Measurements from ENCODE around the gene RBMS3. TPM values are rescaled to one million over a fixed set of nuclear protein-coding genes. Genes with fewer than 3 reads are reported as not detected.
"Not testable (repeated sequence)": the region's sequence is repeated elsewhere in the genome, so short reads cannot be mapped to it uniquely, and the experiment has no call there.

RBMS3 gene
- total and polyA plus RNA-seq, 4 donors = 29.1 to 86.7 (median 58.1) TPM

DNA sequence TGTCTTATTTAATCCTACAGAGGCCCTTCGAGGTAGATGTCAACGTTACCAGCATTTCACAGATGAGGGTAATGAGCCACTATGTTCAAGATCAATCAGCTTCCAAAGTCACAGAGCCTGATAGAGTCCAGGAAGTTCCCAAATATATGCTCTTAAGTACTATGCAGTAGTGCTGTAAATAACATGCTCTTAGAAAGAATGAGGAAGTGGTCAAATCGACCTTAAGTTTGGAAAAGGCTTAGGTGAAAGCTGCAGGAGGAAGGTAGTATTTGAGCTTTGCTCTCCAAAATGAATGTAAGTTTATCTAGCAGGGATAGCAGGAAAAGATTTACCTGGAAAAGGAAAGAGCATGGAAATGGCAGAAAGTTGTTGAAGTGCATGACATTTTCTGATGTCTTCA is 234.0 kb downstream of the RBMS3 start:
- H3K27me3 ChIP-seq (ENCODE audit: control insufficient read depth, insufficient read depth, low read length) = no peaks in the 10 kb centered on the region
- H3K4me3 ChIP-seq (ENCODE audit: low read depth, low read length) = no peak overlapping the region
- 71% methylated on average over 1 of the region's 3 CpGs for WGBS (ENCODE audit: insufficient coverage)
- no peaks in the 10 kb centered on the region for H3K36me3 ChIP-seq (ENCODE audit: control insufficient read depth, insufficient read depth, low read length)
- H3K9me3 ChIP-seq (ENCODE audit: control insufficient read depth, insufficient read depth, low read length) = no peaks in the 10 kb centered on the region
- H3K27ac ChIP-seq (ENCODE audit: low read depth, low read length) = no peak overlapping the region
- DNase-seq (ENCODE audit: low read depth in 4 of 6, low spot score in 6 of 6) = no peak
- H3K4me1 ChIP-seq (ENCODE audit: control insufficient read depth, insufficient read depth, low read length) = no peaks in the 10 kb centered on the region

DNA sequence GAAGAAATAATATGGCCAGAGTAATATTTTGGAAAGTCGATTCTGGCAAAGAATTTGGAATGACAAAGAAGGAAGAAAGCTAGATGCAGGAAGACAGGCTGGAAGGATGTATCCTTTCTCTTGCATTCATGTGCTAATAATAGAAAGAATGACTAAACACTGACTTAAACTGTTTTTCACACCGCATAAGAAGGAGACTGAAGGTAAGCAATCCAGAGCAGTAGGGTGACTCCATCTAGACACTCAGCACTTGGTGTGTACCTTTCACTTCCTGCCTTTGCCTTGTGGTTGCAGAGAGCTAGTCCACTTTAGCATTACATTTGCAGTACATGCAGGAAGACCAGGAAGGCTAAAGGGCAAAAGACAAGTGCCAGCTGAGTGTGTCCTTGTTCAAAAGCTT is 234.6 kb downstream of the RBMS3 start:
- H3K4me1 ChIP-seq (ENCODE audit: control insufficient read depth, insufficient read depth, low read length) = no peaks in the 10 kb centered on the region
- H3K36me3 ChIP-seq (ENCODE audit: control insufficient read depth, insufficient read depth, low read length) = no peaks in the 10 kb centered on the region
- no peak overlapping the region for H3K27ac ChIP-seq (ENCODE audit: low read depth, low read length)
- DNase-seq (ENCODE audit: low read depth in 4 of 6, low spot score in 6 of 6) = no peak
- H3K9me3 ChIP-seq (ENCODE audit: control insufficient read depth, insufficient read depth, low read length) = no peaks in the 10 kb centered on the region
- 63% methylated on average over 1 of the region's 2 CpGs for WGBS (ENCODE audit: insufficient coverage)
- H3K27me3 ChIP-seq (ENCODE audit: control insufficient read depth, insufficient read depth, low read length) = no peaks in the 10 kb centered on the region
- H3K4me3 ChIP-seq (ENCODE audit: low read depth, low read length) = no peak overlapping the region

DNA sequence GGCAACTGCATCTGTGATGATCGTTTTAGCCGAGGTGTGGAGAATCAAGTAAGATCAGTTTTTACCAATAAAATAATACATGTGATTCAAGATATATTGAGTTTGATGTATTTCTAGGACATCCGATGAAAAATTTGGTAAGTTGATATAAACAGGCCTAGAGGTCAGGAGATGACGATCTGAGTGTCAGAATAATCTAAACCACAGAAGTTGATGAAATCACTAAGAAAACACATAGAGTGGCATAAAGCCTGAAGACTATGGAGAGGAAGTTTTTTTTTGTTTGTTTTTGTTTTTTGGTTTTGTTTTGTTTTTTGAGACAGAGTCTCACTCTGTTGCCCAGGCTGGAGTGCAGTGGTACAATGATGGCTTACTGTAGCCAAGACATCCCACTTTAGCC is 235.3 kb downstream of the RBMS3 start:
- no peak for DNase-seq (ENCODE audit: low read depth in 4 of 6, low spot score in 6 of 6)
- Histone ChIP-seq H3K27ac (ENCODE audit: low read depth, low read length) (no peak overlapping the region), H3K9me3 (ENCODE audit: control insufficient read depth, insufficient read depth, low read length) (no peaks in the 10 kb centered on the region), H3K4me3 (ENCODE audit: low read depth, low read length) (no peak overlapping the region), H3K27me3 (ENCODE audit: control insufficient read depth, insufficient read depth, low read length) (no peaks in the 10 kb centered on the region), H3K4me1 (ENCODE audit: control insufficient read depth, insufficient read depth, low read length) (no peaks in the 10 kb centered on the region), H3K36me3 (ENCODE audit: control insufficient read depth, insufficient read depth, low read length) (no peaks in the 10 kb centered on the region)
- WGBS (ENCODE audit: insufficient coverage) = no CpG with 5 or more reads among the region's 4 CpGs

DNA sequence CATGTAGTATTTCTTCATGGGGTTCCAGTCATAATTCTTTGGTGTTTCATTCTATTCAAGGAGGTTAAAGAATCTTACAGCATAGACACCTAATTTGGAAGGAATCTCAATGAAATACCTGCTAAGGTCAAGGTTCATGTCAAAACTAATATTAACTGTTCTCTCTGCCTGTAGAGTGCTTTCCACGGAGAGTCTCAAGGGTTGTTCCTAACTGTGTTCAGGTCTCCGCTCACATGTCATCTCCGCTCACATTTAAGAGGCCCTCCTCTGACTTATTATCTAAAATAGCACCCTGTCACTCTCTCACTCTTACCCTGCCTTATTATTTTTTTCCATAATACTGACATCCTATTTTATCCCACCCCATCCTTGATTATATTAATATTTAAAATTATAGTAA is 239.9 kb downstream of the RBMS3 start:
- WGBS (ENCODE audit: insufficient coverage) = 81% methylated on average over 3 of the region's 3 CpGs
- no peak overlapping the region for H3K27ac ChIP-seq (ENCODE audit: low read depth, low read length)
- no peak overlapping the region for H3K4me3 ChIP-seq (ENCODE audit: low read depth, low read length)
- H3K4me1 ChIP-seq (ENCODE audit: control insufficient read depth, insufficient read depth, low read length) = no peaks in the 10 kb centered on the region
- no peaks in the 10 kb centered on the region for H3K9me3 ChIP-seq (ENCODE audit: control insufficient read depth, insufficient read depth, low read length)
- no peaks in the 10 kb centered on the region for H3K36me3 ChIP-seq (ENCODE audit: control insufficient read depth, insufficient read depth, low read length)
- DNase-seq (ENCODE audit: low read depth in 4 of 6, low spot score in 6 of 6) = no peak
- H3K27me3 ChIP-seq (ENCODE audit: control insufficient read depth, insufficient read depth, low read length) = no peaks in the 10 kb centered on the region

DNA sequence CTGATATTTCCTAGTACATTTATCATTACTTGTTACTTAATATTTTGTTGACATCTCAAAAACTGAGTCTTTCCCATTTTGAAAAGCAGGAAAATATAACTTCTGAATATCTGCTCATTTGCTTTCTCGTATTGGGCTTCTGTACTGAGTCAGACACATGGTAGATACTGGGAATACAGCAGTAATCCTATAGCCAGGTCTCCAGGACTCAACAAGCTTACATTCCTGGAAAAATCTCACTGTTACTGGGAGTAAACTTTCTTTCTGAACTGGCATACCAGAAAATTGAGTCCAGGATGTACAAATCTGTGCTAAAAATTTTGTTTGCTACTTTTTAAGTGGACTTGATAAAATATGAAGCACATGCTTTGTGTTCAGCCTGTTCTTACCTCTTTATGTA is 240.4 kb downstream of the RBMS3 start:
- Histone ChIP-seq H3K36me3 (ENCODE audit: control insufficient read depth, insufficient read depth, low read length) (no peaks in the 10 kb centered on the region), H3K4me1 (ENCODE audit: control insufficient read depth, insufficient read depth, low read length) (no peaks in the 10 kb centered on the region), H3K9me3 (ENCODE audit: control insufficient read depth, insufficient read depth, low read length) (no peaks in the 10 kb centered on the region), H3K27ac (ENCODE audit: low read depth, low read length) (no peak overlapping the region), H3K27me3 (ENCODE audit: control insufficient read depth, insufficient read depth, low read length) (no peaks in the 10 kb centered on the region), H3K4me3 (ENCODE audit: low read depth, low read length) (no peak overlapping the region)
- WGBS (ENCODE audit: insufficient coverage) = no CpG with 5 or more reads among the region's 1 CpG
- DNase-seq (ENCODE audit: low read depth in 4 of 6, low spot score in 6 of 6) = no peak

DNA sequence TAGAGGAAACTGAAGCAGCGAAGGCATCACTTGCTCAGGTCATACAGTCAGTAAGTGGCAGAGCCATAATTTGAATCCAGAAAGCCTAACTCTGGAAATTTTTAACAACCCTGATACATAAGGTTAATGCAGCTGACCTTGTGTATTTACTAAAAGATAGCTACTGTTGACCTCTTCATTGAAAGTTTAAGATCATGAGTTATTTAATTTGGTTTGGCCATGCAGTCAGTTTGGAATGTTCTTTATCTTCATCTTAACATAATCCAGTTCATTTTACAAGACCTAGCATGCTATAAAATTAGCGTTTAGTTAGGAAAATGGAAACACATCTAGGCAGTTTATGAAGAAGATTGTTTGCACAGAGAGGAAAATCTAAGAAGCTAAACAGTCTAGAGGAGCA is 240.9 kb downstream of the RBMS3 start:
- DNase-seq (ENCODE audit: low read depth in 4 of 6, low spot score in 6 of 6) = no peak
- Histone ChIP-seq H3K27me3 (ENCODE audit: control insufficient read depth, insufficient read depth, low read length) (no peaks in the 10 kb centered on the region), H3K9me3 (ENCODE audit: control insufficient read depth, insufficient read depth, low read length) (no peaks in the 10 kb centered on the region), H3K4me3 (ENCODE audit: low read depth, low read length) (no peak overlapping the region), H3K36me3 (ENCODE audit: control insufficient read depth, insufficient read depth, low read length) (no peaks in the 10 kb centered on the region), H3K27ac (ENCODE audit: low read depth, low read length) (no peak overlapping the region), H3K4me1 (ENCODE audit: control insufficient read depth, insufficient read depth, low read length) (no peaks in the 10 kb centered on the region)
- whole genome bisulfite sequencing (ENCODE audit: insufficient coverage) = 92% methylated on average over 2 of the region's 2 CpGs

DNA sequence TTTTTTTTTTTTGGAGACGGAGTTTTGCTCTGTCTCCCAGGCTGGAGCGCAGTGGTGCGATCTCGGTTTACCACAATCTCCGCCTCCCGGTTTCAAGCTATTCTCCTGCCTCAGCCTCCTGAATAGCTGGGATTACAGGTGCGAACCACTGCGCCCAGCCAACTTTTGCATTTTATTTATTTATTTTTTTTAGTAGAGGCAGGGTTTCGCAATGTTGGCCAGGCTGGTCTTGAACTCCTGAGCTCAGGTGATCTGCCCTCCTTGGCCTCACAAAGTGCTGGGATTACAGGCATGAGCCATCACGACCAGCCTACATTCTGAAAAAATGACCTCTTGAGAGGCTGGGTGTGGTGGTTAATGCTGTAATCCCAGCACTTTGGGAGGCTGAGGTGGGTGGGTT is 243.6 kb downstream of the RBMS3 start:
- peak overlapping the region; percentile 81 for H3K27ac ChIP-seq (ENCODE audit: low read depth, low read length)
- not testable (repeated sequence) for H3K4me3 ChIP-seq (ENCODE audit: low read depth, low read length); H3K4me1 ChIP-seq (ENCODE audit: control insufficient read depth, insufficient read depth, low read length); H3K36me3 ChIP-seq (ENCODE audit: control insufficient read depth, insufficient read depth, low read length); DNase-seq (ENCODE audit: low read depth in 4 of 6, low spot score in 6 of 6); H3K9me3 ChIP-seq (ENCODE audit: control insufficient read depth, insufficient read depth, low read length); H3K27me3 ChIP-seq (ENCODE audit: control insufficient read depth, insufficient read depth, low read length)
- 100% methylated on average over 2 of the region's 10 CpGs for WGBS (ENCODE audit: insufficient coverage)

DNA sequence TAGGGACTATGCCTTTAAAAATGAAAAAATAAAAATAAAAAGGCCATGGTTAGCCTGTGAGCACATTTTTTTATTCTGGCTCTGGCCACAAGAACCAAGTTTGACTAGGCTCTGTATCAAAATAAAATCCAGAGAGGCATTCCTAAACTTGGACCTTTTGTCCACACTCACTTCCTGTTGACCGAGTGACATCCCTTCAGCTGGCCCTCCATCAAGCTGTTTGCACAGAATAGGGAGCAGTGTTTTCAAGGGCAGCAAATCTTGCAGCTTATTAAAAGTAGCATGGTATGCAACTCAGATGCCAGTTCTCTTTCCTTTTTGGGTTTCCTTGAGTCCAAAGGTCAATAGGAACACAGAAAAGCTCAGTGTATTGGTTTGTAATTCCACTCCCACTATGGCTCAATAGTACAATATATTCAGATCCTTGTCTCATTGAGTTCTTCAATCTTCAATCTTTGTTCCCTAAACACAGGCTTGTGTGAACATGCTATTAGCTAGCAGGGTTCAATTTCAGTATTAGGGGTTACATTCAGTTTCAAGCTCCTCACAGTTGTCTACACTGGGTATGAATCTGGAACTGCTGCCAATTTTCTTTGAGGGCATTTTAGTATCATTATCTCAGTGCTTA is 244.5 kb downstream of the RBMS3 start:
- Histone ChIP-seq H3K4me1 (ENCODE audit: control insufficient read depth, insufficient read depth, low read length) (no peaks in the 10 kb centered on the region), H3K27ac (ENCODE audit: low read depth, low read length) (peak overlapping the region; percentile 81)
- WGBS (ENCODE audit: insufficient coverage) = 29% methylated on average over 1 of the region's 1 CpG

DNA sequence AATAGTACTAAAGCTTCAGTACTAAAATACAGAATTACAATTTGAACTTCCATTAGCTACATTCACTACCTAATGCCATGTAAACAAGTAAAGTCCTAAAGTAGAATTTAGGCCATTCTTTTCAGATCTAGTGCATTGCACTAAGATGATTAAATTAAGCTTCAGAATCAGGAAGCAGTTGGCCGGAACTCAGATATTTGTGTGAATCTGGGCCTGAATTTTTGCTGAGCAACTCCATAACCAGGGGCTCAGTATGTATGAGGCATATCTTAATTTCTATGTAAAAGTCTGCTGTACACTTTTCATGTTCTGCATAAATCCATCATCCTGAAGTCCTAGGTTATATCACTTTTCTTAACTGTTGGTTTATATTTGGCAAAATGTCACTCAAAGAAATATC is 246.4 kb downstream of the RBMS3 start:
- H3K9me3 ChIP-seq (ENCODE audit: control insufficient read depth, insufficient read depth, low read length) = no peaks in the 10 kb centered on the region
- H3K27me3 ChIP-seq (ENCODE audit: control insufficient read depth, insufficient read depth, low read length) = no peaks in the 10 kb centered on the region
- no peaks in the 10 kb centered on the region for H3K4me1 ChIP-seq (ENCODE audit: control insufficient read depth, insufficient read depth, low read length)
- no peak for DNase-seq (ENCODE audit: low read depth in 4 of 6, low spot score in 6 of 6)
- no peaks in the 10 kb centered on the region for H3K36me3 ChIP-seq (ENCODE audit: control insufficient read depth, insufficient read depth, low read length)
- H3K27ac ChIP-seq (ENCODE audit: low read depth, low read length) = no peak overlapping the region
- WGBS (ENCODE audit: insufficient coverage) = 100% methylated on average over 1 of the region's 1 CpG
- no peak overlapping the region for H3K4me3 ChIP-seq (ENCODE audit: low read depth, low read length)

More for the DNA sequence above, 244.5 kb downstream of the RBMS3 start:
- no peaks in the 10 kb centered on the region for H3K36me3 ChIP-seq (ENCODE audit: control insufficient read depth, insufficient read depth, low read length)
- H3K9me3 ChIP-seq (ENCODE audit: control insufficient read depth, insufficient read depth, low read length) = no peaks in the 10 kb centered on the region
- no peaks in the 10 kb centered on the region for H3K27me3 ChIP-seq (ENCODE audit: control insufficient read depth, insufficient read depth, low read length)
- DNase-seq (ENCODE audit: low read depth in 4 of 6, low spot score in 6 of 6) = peak in 2 of 6 donors; percentile 17 to 67
- H3K4me3 ChIP-seq (ENCODE audit: low read depth, low read length) = no peak overlapping the region

DNA sequence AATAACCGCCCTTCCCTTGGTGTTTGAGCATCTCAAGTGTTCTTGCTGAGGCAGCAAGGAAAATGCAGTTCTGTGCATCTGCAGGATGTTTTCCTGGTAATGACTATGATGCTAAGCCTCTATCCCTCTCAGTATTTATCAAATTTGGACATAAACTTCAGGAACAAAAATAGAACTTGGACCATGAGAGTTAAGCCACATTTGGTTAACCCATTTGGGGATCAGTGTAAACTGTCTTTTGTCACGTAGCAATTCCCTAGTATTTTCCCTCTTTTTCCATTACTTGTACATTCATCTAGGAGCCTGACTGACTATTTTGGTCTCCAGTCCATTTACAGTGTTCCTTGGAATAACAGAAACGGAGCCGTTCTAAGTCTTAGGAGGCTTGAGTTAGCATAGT is 250.8 kb downstream of the RBMS3 start:
- H3K4me3 ChIP-seq (ENCODE audit: low read depth, low read length) = no peak overlapping the region
- no CpG with 5 or more reads among the region's 4 CpGs for WGBS (ENCODE audit: insufficient coverage)
- no peaks in the 10 kb centered on the region for H3K9me3 ChIP-seq (ENCODE audit: control insufficient read depth, insufficient read depth, low read length)
- DNase-seq (ENCODE audit: low read depth in 4 of 6, low spot score in 6 of 6) = peak in 1 of 6 donors; percentile 22
- no peaks in the 10 kb centered on the region for H3K4me1 ChIP-seq (ENCODE audit: control insufficient read depth, insufficient read depth, low read length)
- no peak overlapping the region for H3K27ac ChIP-seq (ENCODE audit: low read depth, low read length)
- no peaks in the 10 kb centered on the region for H3K27me3 ChIP-seq (ENCODE audit: control insufficient read depth, insufficient read depth, low read length)
- no peaks in the 10 kb centered on the region for H3K36me3 ChIP-seq (ENCODE audit: control insufficient read depth, insufficient read depth, low read length)

Data from spinal cord (tissue), 10 donors.